Activated naive CD4-positive, alpha-beta T cell treated with anti-CD3 and anti-CD28 coated beads, Interleukin-2, amount 50 U/mL, for 16 hours (primary cell): ENCODE measurements around the gene CBFB.
"Not testable (repeated sequence)": the region's sequence is repeated elsewhere in the genome, so short reads cannot be mapped to it uniquely, and the experiment has no call there.

ENCODE experiments used
- DNase-seq: peaks from one replicate; pipeline ENCODE4 v3.0.0-alpha.2; 2020

Gene CBFB

GRCh38 chr16:67100569-67101310 is 71.8 kb downstream of the CBFB start:
- no peak for DNase-seq

- DNase-seq = no peak
Measured at GRCh38 chr16:67101311-67102082, 72.5 kb downstream of the CBFB start.

GRCh38 chr16:67104061-67104460 is 75.1 kb downstream of the CBFB start:
- no peak for DNase-seq

- DNase-seq = no peak
Measured at GRCh38 chr16:67104845-67105244, 75.9 kb downstream of the CBFB start.

- no peak for DNase-seq
Measured at GRCh38 chr16:67105246-67105645, 76.3 kb downstream of the CBFB start.

GRCh38 chr16:67105881-67106280 is 76.9 kb downstream of the CBFB start:
- DNase-seq = no peak

- DNase-seq = no peak
Measured at GRCh38 chr16:67108489-67108888, 79.5 kb downstream of the CBFB start.

- DNase-seq = no peak
Measured at GRCh38 chr16:67108931-67109406, 80.0 kb downstream of the CBFB start.

GRCh38 chr16:67109407-67110135 is 80.6 kb downstream of the CBFB start, which contains the start of gene PHAF1:
Gene PHAF1, plus strand, starts transcription at chr16:67109941. Its CDS starts 235 bp downstream, at chr16:67110176.
- DNase-seq = peak; percentile 96

GRCh38 chr16:67111951-67112444 is 83.0 kb downstream of the CBFB start:
- no peak for DNase-seq

GRCh38 chr16:67112591-67113399 is 83.8 kb downstream of the CBFB start:
- DNase-seq = no peak

GRCh38 chr16:67114793-67115192 is 85.8 kb downstream of the CBFB start:
- DNase-seq = no peak

GRCh38 chr16:67115639-67116038 is 86.7 kb downstream of the CBFB start:
- no peak for DNase-seq

GRCh38 chr16:67116388-67117311 is 87.7 kb downstream of the CBFB start:
- DNase-seq = no peak

- no peak for DNase-seq
Measured at GRCh38 chr16:67117716-67118115, 88.8 kb downstream of the CBFB start.

GRCh38 chr16:67120025-67120424 is 91.1 kb downstream of the CBFB start:
- DNase-seq = no peak

GRCh38 chr16:67122799-67123198 is 93.8 kb downstream of the CBFB start:
- DNase-seq = not testable (repeated sequence)

GRCh38 chr16:67128417-67128816 is 99.5 kb downstream of the CBFB start:
- no peak for DNase-seq

- no peak for DNase-seq
Measured at GRCh38 chr16:67128887-67129286, 99.9 kb downstream of the CBFB start.

GRCh38 chr16:67129422-67129821 is 100.5 kb downstream of the CBFB start:
- no peak for DNase-seq

- no peak for DNase-seq
Measured at GRCh38 chr16:67137605-67138004, 108.7 kb downstream of the CBFB start.
